HepG2 (cell line): Measurements from ENCODE around the gene LMOD1. TPM values are rescaled to one million over a fixed set of nuclear protein-coding genes. Genes with fewer than 3 reads are reported as not detected.

Source experiments
- AGO1 ChIP-seq: fragments of 200-400 bp; formaldehyde crosslinking; IDR thresholded peaks from 2 replicates; pipeline ENCODE4 v1.6.1; 2017; ENCODE audit warnings: mild to moderate bottlenecking, low read depth, low read length, moderate library complexity; ENCODE audit not compliant: poor library complexity, severe bottlenecking
- FOXC1 ChIP-seq: sonication (generic); formaldehyde crosslinking; IDR thresholded peaks from 2 replicates; pipeline ENCODE4 v1.8.0; 2022; ENCODE audit warnings: mild to moderate bottlenecking, missing genetic modification reagents, borderline replicate concordance
- GATA4 ChIP-seq: sonication (generic); IDR thresholded peaks from 2 replicates; pipeline ENCODE4 v1.6.1; 2016; ENCODE audit warnings: antibody characterized with exemption, low read depth, borderline replicate concordance
- HNF1A ChIP-seq, 2 experiments: sonication (generic) in 1 of 2; formaldehyde crosslinking in 1 of 2; IDR thresholded peaks; 2 replicates each; pipeline versions ENCODE4 v1.4.0 to v1.6.1; 2016 to 2020; ENCODE audit warnings: borderline replicate concordance in 1 of 2, low read depth in 1 of 2, mild to moderate bottlenecking in 1 of 2, missing genetic modification reagents in 1 of 2
- MBD4 ChIP-seq: IDR thresholded peaks from 2 replicates; pipeline ENCODE4 v1.6.1; 2012; ENCODE audit warnings: low read length, inconsistent platforms, borderline replicate concordance
- MZF1 ChIP-seq: sonication (generic); formaldehyde crosslinking; IDR thresholded peaks from 2 replicates; pipeline ENCODE4 v1.8.1; 2023; ENCODE audit warnings: mild to moderate bottlenecking, missing genetic modification reagents, borderline replicate concordance
- RBAK ChIP-seq: sonication (generic); formaldehyde crosslinking; IDR thresholded peaks from 2 replicates; pipeline ENCODE4 v1.5.1; 2020; ENCODE audit warnings: mild to moderate bottlenecking, missing genetic modification reagents
- RFXAP ChIP-seq: sonication (generic); formaldehyde crosslinking; IDR thresholded peaks from 2 replicates; pipeline ENCODE4 v1.4.0; 2020; ENCODE audit warnings: missing genetic modification reagents, borderline replicate concordance
- SKIL ChIP-seq: sonication (generic); formaldehyde crosslinking; IDR thresholded peaks from 2 replicates; pipeline ENCODE4 v1.8.0; 2022; ENCODE audit warnings: missing genetic modification reagents, mild to moderate bottlenecking, moderate library complexity, borderline replicate concordance
- TFAP4 ChIP-seq: sonication (generic); IDR thresholded peaks from 2 replicates; pipeline ENCODE4 v1.6.1; 2016; ENCODE audit warnings: low read depth, borderline replicate concordance
- ZBTB4 ChIP-seq: sonication (generic); formaldehyde crosslinking; IDR thresholded peaks from 2 replicates; pipeline ENCODE4 v1.4.0; 2020; ENCODE audit warnings: missing genetic modification reagents, mild to moderate bottlenecking, borderline replicate concordance
- ZNF124 ChIP-seq: sonication (generic); formaldehyde crosslinking; IDR thresholded peaks from 2 replicates; pipeline ENCODE4 v1.4.0; 2020; ENCODE audit warnings: missing genetic modification reagents
- ZNF3 ChIP-seq: IDR thresholded peaks from 2 replicates; pipeline ENCODE4 v1.7.0; 2017; ENCODE audit warnings: inconsistent platforms
- ZSCAN21 ChIP-seq: sonication (generic); formaldehyde crosslinking; IDR thresholded peaks from 2 replicates; pipeline ENCODE4 v1.8.0; 2022; ENCODE audit warnings: mild to moderate bottlenecking, missing genetic modification reagents, moderate library complexity, borderline replicate concordance
- polyA plus RNA-seq, 8 experiments: library from polyadenylated mRNA; depleted of rRNA in 3 of 8; stranded (reverse) in 7 of 8; unstranded in 1 of 8; fragments of >200 nt; fragmentation: Illumina TruSeq in 4 of 8; extraction: Trizol in 4 of 8; gene quantifications; 2 replicates each; pipeline versions ENCODE4 v1.2.1 to v1.2.3, GENCODE V29; 2011 to 2016; ENCODE audit warnings: low read depth in 4 of 8, missing spikeins in 1 of 8, mixed read lengths in 1 of 8; ENCODE audit not compliant: insufficient read depth in 1 of 8
- total RNA-seq, 5 experiments: library from RNA; depleted of rRNA; stranded (reverse); fragments of >200 nt; fragmentation: Illumina TruSeq; extraction: Trizol; gene quantifications; 2 replicates each; pipeline ENCODE4 v1.2.3, GENCODE V29; 2016; ENCODE audit warnings: low read depth in 1 of 5

The LMOD1 gene
- total and polyA plus RNA-seq, 2 of the 13 experiments (the other 11 are each of a cell fraction or from before 2014, with no cell fraction given) = not detected

- no peak for TF ChIP-seq ZNF3 (CRISPR knock-in tag)
- no peak for TF ChIP-seq HNF1A (IDR thresholded peaks at IDR 0.05; ENCODE audit: low read depth)
- no peak for TF ChIP-seq HNF1A (CRISPR knock-in tag; IDR thresholded peaks at IDR 0.05; ENCODE audit: borderline replicate concordance)
- peak; percentile 4; the same call in 1 of the 2 replicates for TF ChIP-seq TFAP4
- TF ChIP-seq GATA4 = 0 out of 2 replicates have a peak, but pooled peaks have one; percentile 13
- TF ChIP-seq MBD4 = no peak
- 0 out of 2 replicates have a peak, but pooled peaks have one; percentile 25 for TF ChIP-seq ZBTB4 (CRISPR knock-in tag)
- no peak for TF ChIP-seq MZF1 (CRISPR knock-in tag)
- TF ChIP-seq RBAK = no peak
- TF ChIP-seq RFXAP = 0 out of 2 replicates have a peak, but pooled peaks have one; percentile 7
- TF ChIP-seq ZNF124 = no peak
- TF ChIP-seq ZSCAN21 (CRISPR knock-in tag) = no peak; the same call in 1 of the 2 replicates
- peak; percentile 55 for TF ChIP-seq AGO1
- TF ChIP-seq FOXC1 = 0 out of 2 replicates have a peak, but pooled peaks have one; percentile 69
- no peak for TF ChIP-seq SKIL (CRISPR knock-in tag)
Measured at GRCh38 chr1:201982623-201983379, 36.5 kb upstream of the LMOD1 start, which contains the start of gene RNPEP (continued).
